HUDEP-2 (cell line): ENCODE data around the gene PTBP2.

Experiments used
- DNase-seq, 76 experiments: peaks; one replicate each; lab custom pipeline; 2025; ENCODE audit not compliant: unreplicated experiment in 76 of 76; lab: John Stamatoyannopoulos, UW

Gene PTBP2

GRCh38 chr1:96820107-96820506 lies 98.5 kb downstream of the PTBP2 start:
- DNase-seq: no peak

GRCh38 chr1:96820671-96821070 lies 99.1 kb downstream of the PTBP2 start:
- DNase-seq: no peak

- DNase-seq: no peak
These were observed 103.6 kb downstream of the PTBP2 start for GRCh38 chr1:96825231-96825630.

- no peak for DNase-seq
These were observed 104.5 kb downstream of the PTBP2 start for GRCh38 chr1:96825950-96826576.

GRCh38 chr1:96833376-96833775 lies 111.8 kb downstream of the PTBP2 start:
- DNase-seq: no peak

GRCh38 chr1:96834986-96835385 lies 113.4 kb downstream of the PTBP2 start:
- DNase-seq: no peak

- no peak for DNase-seq
These were observed 115.6 kb downstream of the PTBP2 start for GRCh38 chr1:96837057-96837780.

GRCh38 chr1:96837781-96838216 lies 116.2 kb downstream of the PTBP2 start:
- DNase-seq: peak in 15 of 76 experiments; percentile 5 to 43 (median 12)

GRCh38 chr1:96840396-96840795 lies 118.8 kb downstream of the PTBP2 start:
- no peak for DNase-seq

- DNase-seq: no peak
These were observed 120.6 kb downstream of the PTBP2 start for GRCh38 chr1:96842215-96842614.

- DNase-seq: no peak
These were observed 121.6 kb downstream of the PTBP2 start for GRCh38 chr1:96843196-96843595.

- no peak for DNase-seq
These were observed 122.0 kb downstream of the PTBP2 start for GRCh38 chr1:96843601-96844000.

- peak in 42 of 76 experiments; percentile 2 to 52 (median 20) for DNase-seq
These were observed 123.9 kb downstream of the PTBP2 start for GRCh38 chr1:96845464-96845863.

GRCh38 chr1:96861836-96862235 lies 140.3 kb downstream of the PTBP2 start:
- no peak for DNase-seq

- no peak for DNase-seq
These were observed 141.9 kb downstream of the PTBP2 start for GRCh38 chr1:96863449-96863848.
